GM19238 (cell line): ENCODE measurements around the gene MAPK1.
"Not testable (repeated sequence)": the region's sequence is repeated elsewhere in the genome, so short reads cannot be mapped to it uniquely, and the experiment has no call there.

Experiments used
- DNase-seq: peaks from one replicate; pipeline ENCODE4 v3.0.0; 2011; ENCODE audit warnings: low spot score; ENCODE audit not compliant: insufficient read length

Gene MAPK1

DNA sequence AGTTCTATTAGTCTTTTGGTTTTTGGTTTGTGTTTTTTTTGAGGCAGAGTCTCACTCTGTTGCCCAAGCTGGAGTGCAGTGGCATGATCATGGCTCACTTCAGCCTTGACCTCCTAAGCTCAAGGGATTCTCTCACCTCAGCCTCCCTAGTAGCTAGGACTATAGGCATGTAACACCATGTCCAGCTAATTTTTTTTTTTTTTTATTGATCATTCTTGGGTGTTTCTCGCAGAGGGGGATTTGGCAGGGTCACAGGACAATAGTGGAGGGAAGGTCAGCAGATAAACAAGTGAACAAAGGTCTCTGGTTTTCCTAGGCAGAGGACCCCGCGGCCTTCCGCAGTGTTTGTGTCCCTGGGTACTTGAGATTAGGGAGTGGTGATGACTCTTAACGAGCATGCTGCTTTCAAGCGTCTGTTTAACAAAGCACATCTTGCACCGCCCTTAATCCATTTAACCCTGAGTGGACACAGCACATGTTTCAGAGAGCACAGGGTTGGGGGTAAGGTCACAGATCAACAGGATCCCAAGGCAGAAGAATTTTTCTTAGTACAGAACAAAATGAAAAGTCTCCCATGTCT, 15.4 kb upstream of the MAPK1 start:
- DNase-seq: not testable (repeated sequence)

DNA sequence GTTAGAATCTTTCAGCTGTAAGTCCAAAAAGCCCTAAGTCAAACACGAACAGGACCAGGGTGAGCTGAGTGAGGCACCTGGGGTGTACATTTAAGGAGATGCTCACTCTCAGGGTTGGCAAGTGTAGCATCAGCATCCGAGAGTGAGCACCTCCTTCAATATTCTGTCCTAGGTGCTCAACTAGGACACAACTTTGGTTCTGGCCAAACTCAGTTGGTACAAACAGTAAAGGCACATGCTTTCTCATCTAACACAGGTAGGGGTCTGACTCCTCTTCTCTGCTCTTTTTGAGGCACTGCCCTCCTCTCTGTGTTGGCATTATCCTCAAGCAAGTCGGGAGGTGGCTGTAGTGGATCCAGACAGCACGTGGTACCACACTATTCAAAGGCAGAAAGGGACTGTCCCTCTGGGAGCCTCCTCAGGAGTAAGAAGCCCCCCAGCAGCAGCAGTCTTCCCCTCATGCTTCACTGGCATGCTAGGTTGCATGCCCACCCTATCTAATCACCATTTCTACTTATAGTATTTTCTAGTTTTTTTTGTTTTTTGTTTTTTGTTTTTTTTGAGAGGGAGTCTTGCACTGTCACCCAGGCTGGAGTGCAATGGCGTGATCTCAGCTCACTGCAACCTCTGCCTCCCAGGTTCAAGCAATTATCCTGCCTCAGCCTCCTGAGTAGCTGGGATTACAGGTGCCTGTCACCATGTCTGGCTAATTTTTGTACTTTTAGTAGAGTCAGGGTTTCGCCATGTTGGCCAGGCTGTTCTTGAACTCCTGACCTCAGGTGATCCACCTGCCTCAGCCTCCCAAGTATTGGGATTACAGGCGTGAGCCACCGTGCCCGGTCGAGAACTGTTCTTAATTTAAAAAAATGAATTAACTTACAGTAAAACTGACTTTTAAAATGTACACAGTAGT, 14.7 kb upstream of the MAPK1 start:
- no peak for DNase-seq

DNA sequence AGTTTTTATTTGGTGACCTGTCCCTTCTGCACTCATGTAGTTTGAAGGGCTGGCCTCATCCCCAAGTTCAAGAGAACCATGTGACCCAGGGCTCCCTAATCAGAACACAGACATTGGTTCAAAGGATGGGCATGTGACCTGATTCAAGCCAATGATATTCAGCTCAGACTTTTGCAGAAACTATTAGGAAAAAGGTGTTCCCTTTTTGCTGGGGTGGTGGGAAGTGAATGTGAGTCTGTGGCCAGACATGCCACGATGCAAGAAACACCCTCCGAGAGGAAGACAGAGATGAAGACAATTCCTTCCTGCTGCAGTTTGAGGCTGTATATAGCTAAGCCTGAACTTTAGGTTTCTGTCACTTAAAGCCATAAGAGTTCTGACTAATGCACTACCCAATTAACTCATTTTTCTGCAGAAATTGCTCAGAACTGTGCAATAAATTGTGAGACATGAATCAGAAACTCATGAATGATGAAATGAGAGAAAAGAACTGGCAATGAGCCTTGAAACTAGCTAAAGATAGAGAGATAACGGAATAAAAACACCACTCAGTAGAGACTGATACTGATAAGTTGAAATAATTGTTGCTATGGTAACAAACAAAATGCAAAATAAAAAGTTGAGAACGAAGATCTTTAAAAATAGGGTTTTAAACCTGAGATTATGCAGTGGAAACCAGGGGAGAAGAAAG, 9.2 kb upstream of the MAPK1 start:
- DNase-seq: no peak

DNA sequence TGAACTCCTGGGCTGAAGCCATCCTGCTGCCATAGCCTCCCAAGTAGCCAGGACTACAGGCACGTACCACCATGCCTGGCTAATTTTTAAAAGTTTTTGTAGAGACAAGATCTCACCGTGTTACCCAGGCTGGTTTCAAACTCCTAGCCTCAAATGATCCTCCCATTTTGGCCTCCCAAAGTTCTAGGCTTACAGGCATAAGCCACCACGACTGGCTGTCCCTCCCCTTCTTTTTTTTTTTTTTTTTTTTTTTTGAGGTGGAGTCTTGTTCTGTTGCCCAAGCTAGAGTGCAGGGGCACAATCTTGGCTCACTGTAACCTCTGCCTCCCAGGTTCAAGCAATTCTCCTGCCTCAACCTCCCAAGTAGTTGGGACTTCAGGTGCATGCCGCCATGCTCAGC, 7.5 kb upstream of the MAPK1 start:
- not testable (repeated sequence) for DNase-seq

DNA sequence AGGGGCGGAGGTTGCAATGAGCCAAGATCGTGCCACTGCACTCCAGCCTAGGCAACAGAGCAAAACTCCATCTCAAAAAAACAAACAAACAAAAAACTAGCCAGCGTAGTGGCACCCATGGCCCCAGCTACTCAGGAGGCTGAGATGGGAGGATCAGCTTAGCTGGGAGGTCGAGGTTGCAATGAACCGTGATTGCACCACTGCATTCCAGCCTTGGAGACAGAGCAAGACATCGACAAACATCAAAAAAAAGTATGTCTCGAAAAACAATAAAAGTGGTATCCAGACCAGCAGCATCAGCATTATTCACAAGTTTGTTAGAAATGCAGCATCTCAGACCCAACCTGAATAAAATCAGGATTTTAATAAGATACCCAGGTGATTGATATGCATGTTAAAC, 6.2 kb upstream of the MAPK1 start:
- no peak for DNase-seq

DNA sequence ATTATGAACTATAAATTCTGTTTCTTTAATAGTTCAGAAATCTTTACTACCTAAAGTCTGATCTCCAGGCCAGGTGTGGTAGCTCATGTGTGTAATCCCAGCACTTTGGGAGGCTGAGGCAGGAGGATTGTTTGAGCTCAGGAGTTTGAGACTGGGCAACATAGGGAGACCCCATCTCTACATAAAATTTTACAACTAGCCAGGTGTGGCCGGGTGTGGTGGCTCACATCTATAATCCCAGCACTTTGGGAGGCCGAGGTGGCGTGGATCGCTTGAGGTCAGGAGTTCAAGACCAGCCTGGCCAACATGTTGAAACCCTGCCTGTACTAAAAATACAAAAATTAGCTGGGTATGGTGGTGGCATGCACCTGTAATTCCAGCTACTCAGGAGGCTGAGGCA, 5.3 kb upstream of the MAPK1 start:
- not testable (repeated sequence) for DNase-seq

DNA sequence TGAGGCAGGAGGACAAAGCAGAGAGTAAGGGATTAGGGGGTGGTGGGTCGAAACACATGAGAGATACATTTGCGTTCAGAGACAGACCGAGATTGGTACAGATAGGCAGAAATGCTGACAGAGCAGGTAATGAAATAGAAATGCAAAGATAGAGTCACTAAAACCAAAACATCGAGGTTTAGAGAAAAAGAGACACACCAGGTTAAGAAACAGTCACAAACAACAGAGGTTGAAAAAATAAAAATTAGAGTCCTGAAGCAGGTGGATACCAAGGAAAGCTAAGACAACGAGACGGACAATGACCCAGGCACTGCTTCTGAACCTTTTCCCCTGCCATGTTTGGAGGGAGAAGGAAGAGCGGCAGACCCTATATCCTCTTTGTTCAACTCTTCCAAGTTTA, 1.2 kb upstream of the MAPK1 start:
- no peak for DNase-seq

DNA sequence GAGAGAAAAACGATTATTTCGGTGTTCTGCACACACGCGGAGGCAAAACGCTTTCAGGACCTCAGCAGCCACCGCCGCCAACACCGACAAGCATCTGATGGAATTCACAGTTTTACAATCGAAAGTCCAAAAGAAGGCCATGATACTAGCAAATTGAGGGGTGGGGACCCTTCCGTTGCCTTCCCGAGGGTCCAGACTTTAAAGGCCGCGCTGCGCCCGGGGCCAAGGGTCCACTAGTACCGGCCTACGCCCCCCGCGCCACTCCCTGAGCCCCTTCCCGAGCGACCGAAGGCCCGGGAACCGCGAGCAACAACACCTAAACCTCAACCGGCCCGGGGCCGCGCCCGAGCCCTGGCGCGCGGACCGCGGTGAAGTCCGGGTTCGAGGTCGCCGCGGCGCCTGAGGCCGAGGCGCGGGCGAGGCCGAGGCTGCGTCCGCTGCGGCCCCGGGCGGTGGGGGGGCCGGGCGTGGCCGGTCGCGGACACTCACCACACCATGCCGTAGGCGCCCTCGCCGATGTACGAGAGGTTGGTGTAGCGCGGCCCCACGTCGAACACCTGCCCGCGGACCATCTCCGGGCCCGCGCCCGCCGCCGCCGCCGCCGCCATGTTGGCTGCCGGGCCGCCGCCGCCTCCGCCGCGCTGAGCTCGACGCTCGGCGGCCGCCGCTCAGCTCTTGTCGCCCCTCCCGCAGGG, 465 bp downstream of the MAPK1 start:
- DNase-seq: no peak

DNA sequence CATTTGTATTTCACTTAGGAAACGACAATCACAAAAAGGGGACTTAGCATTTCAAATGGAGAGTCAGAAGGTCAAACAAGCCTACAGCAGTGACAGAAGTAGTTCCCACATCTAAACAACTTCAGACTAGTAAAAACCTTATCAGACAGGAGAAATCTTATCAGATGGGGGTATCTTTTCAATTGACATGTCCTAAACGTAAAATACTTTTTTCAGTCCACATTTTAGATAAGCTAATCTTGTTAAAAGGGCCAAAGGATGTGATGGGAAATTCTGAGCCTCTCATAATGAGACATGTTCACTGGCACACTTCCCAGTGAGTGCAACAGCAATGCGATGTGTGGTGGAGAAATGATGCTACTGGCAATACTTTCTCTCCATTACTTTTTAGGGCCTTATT, 2.4 kb downstream of the MAPK1 start:
- no peak for DNase-seq

DNA sequence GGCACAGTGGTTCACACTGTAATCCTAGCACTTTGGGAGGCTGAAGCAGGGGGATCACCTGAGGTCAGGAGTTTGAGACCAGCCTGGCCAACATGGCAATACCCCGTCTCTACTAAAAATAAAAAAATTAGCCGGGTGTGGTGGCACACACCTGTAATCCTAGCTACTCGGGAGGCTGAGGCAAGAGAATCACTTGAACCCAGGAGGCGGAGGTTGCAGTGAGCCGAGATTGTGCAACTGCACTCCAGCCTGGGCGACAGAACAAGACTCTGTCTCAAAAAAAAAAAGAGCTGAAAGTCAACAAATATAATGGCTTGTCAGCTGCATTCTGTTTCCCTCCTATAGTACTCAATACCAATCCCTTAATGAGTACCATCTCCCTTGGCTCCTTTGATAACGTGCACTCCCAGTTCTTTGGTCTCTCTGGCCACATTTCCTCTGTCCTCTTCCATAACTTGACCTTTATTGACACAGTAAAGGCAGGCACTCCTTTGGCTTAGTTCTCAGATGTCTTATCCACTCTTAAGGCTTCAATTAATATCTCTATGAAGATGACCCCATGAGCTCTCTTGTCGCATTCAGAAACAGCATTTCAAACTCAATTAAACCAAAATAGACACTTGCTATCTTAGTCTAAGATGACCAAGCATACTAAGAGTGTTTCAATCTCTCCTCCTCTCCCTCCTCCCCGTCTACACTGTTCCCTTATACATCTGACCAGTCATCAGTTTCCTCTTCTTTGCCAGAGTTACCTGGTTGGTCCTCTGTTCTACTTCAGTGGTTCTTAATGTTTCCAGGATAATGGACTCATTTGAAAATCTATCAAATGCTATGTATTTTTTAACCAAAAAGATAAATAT, 4.8 kb downstream of the MAPK1 start:
- no peak for DNase-seq

DNA sequence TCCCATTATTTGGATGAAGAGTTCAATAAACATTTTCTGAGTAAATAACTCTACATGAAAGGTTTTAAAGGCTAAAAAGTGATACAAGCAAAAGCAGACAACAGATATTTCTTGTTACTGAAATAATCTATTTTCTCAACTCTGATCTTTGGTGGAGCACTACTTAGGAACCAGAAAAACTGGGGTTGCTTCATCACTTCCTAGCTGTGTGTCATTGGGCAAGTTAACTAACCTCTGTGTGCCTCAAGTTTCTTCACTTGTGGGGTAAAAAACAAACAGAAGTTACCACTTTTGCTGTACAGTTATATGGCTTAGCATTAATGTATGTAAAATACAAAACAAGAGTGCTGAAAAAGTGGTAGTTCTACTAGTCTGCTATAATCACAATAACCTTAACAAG, 5.6 kb downstream of the MAPK1 start:
- DNase-seq: no peak

DNA sequence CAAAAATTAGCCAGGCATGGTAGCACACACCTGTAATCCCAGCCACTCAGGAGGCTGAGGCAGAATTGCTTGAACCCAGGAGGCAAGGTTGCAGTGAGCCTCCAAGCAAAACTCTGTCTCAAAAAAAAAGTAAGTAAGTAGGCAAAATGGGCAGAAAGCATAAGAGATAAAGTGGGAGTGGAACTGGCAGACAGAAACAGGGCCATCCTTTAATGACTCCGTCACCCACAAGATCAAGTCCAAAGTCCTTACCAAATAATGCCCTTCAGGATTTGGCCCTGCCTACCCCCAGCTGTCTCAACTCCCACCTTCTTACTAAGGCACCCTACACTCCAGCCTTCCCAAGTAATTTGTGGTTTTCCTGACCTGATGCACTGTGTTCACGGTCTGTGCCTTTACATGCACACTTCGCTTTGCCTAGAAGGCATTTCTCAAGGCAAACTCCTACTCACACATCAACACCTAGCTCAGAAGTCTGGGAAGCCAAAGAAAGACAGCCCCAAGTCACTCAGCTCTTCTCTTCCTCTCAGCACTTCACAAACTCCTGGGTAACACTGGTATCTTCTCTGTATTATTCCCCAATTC, 6.1 kb downstream of the MAPK1 start:
- no peak for DNase-seq

DNA sequence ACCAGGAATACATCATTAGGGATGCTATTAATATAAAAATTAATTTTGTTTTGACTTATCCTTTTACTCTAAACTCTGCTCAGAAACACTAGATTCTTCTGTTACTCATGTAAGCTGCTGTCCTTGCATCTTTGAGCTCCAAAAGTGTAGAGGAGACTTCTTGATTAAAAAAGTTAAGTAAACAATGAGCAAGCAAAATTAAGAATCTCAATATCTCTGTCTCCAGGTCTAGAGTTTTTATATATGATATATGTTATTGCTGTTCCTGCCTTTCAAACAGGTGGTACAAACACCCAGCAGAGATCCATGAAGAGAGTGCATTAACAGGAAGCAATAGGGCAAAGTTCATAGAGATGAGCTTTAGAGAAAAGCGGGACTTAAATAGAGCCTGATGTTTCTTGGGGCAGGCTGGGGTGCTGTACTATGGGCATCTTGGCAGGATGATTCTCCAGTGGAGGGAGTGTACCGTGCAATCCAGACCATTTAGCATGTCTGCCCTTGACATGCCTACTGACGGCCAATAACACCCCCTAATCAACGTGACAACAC, 6.9 kb downstream of the MAPK1 start:
- no peak for DNase-seq

DNA sequence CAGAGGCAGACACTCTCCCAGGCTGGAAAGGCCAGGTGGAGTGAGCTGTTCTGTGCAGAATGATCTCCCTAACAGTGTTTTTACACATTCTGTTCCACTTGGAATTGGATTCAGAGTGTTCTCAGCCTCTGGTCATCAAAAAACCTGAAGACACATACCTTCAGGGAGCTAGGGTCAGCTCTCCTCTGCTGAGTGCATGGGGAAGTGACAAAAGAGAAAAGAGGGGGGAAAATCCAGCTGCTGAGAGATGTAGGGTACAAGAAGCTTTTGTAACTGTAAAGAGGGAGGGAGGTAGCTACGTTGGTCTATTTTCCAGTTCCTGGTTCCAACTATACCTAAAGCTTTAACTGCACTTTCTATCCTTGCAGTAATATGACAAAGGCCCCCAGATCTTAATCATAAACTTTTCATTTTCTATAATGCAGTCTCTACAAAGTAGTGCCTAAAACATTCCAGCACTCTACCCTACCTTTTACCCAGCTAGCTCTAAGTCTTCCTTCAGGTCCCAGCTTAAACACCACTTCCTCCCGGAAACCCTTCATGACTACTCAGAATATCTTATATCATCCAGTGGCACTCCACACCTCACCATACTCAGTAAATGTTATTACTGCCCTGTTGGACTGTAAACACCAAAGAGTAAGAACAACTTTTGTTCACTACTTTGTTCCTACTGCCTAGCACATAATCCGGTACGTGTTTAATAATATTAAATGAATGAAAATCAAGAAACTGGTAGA, 9.2 kb downstream of the MAPK1 start:
- no peak for DNase-seq

DNA sequence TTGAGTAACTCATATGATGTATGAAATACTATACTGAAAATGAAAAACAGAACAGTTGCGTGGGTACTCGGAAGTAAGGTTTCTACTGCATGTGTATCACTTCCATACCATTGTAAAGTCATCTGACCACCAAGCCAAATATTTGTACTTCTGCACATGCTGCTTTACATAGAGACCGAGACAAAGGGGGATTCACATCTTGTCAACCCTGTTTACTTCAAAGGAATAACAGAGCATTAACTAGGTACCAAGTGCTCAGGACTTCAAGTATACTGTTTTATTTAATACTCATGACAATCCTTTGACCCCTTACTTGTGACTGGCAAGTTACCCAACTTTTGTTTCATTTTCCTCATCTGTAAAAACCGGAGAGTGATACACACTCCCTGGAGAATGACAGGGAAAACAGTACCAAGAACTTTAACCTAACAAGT, 9.9 kb downstream of the MAPK1 start:
- DNase-seq: peak; percentile 35

DNA sequence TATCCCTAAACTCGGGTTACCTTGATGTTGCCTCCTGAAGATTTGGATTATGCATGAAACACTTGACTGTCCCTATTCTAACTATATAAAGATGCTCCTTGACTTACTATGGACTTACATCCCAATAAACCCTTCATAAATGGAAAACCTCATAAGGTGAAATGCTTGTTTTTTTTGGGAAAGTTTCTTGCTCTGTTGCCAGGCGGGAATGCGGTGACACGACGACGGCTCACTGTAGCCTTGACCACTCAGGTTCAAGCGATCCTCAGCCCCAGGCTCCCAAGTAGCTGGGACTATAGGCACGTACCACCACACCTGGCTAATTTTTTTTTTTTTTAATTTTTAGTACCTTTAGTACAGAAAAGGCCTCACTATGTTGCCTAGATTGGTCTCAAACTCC, 10.6 kb downstream of the MAPK1 start:
- no peak for DNase-seq

DNA sequence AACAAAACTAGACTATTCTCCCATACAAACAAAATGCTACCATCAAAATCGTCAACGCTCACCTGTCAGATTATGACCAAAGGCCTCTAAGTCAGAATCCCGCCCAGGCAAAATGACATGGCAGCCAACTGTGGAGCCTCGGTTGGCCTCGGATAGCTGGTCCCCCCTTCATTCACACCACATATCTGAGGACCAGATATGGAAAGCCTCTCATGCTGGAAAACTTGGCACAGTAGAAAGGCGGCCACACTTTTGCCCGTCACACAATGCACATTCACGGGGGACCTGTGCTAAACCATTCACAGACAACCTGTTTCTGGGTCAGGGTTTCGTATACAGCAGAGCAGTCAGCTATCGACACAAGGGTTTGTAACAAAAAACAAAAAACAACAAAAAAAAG, 11.2 kb downstream of the MAPK1 start:
- no peak for DNase-seq

DNA sequence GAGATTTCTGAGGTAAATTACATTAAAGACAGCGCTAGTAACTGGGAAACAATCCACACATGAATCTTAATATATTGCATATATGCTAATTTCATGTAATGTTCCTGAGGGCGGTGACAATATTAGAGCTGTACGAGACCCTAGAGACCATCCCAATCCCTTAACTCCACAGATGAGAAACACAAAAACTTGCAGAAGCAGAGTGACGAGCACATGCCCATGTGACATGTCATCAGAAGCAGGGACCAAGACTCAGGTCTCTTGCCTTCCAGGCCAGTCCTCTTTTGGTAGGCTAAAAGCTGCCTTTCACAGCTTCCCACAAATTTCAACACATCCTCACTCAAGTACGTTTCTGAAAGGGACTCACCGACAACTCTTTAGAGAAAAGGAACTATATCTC, 11.8 kb downstream of the MAPK1 start:
- DNase-seq: no peak

DNA sequence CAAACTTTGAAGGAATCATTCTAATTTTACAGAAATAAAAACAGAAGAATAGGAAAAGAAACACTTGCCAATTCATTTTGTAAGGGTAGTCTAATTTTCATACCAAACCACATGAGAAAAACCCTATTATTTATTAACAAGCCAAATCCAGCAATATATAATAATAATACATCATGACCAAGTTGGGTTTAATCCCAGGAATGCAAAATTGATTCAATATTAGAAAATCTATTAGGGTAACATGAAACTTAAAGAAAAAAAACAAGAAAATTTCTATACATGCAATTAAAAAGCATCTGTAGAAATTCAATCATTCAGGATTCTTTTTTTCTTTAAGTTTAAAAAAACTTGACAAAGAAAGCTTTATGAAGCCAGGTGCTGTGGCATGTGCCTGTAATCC, 16.8 kb downstream of the MAPK1 start:
- no peak for DNase-seq

DNA sequence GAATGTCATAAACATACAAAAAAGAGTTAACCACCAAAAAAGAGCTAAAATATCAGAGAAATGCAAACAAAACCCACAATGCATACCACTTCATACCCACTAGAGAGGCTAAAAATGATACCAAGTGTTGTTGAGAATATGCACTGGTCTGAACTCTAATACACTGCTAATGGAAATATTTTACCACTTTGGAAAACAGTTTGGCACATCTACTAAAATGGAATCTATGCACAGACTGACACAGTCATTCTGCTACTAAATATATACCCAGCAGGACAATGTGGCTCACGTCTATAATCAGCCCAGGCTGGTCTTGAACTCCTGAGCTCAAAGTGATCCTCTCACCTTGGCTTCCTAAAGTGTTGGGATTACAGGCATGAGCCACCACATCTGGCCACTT, 18.0 kb downstream of the MAPK1 start:
- DNase-seq: no peak
